ENCODE data around the gene TYW1.
"Not testable (repeated sequence)": the region's sequence is repeated elsewhere in the genome, so short reads cannot be mapped to it uniquely, and the experiment has no call there.

Gene TYW1

DNA sequence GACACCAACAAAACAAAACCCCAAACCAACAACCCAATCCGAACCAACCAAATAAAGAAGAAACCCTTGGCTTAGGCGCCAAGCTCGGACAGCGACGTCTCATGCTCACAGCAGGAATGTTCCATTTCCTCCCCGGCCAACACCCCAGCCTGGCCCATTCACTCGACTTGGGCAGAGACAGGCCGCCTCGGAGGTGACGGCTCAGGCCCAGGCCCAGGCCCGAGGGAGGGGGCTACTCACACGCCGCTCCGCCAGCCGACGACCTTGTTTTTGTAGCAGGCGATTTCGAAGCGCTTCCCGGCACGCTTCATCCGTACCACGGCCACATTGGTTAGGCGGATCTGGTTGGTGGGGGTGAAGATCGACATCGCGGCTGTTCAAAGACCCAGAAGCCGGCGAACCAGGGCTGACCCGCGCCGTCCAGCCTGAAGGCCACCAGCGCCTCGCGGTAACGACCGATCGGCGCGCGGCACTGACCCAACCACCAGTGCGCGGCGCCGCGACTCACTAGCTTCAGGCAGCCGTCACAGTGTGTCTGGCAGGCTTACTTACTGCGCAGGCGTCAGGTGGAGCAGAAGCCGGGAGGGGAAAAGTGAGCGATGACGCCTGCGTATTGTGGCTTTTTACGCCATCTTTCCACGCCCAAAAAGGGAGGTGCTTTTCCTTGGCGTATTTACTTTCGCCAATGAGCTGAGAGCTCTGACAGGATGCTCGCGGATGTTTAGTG, 1.4 kb upstream of the TYW1 start, which contains the start of gene SBDS:
Gene SBDS, minus strand, starts transcription at position 537 of the 727 bp plus-strand sequence. Its CDS starts 169 bp downstream, at position 368.
- DNase-seq: peak; percentile 70 to 99 (median 87)

DNA sequence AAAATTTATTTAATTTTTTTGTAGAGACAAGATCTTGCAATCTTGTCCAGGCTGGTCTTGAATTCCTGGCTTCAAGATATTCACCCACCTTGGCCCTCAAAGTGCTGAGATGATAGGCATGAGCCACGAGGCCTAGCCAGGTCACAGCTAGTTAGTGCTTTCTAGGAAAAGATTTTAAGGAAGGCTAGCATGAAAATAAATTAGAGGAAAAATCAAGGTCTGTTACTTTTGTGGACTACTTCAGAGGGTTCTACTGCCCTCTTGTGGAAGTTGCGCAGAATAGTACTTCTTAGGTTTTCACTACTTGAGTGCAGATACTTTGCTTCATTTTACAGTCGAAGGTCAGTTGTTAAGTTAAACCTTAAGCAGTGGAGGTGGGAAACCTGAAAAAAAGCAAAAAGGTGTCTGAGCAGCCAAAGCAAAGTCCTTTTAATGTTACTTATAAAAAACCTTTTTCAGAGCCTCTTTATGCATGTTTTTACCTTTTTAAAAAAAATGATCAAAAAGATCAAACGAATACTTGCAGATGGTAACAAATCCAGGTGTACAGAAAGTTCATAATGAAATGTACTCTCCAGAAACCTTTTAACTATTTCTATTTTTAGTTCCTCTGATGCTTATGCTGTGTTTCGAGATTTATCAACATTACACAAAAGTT, 4.1 kb downstream of the TYW1 start:
- DNase-seq: peak in 1 of 5 experiments; percentile 8

- DNase-seq: not testable (repeated sequence)
These were observed 7.5 kb downstream of the TYW1 start for GRCh38 chr7:67004145-67004544.

- no peak for DNase-seq
These were observed 10.3 kb downstream of the TYW1 start for GRCh38 chr7:67006965-67007364.

DNA sequence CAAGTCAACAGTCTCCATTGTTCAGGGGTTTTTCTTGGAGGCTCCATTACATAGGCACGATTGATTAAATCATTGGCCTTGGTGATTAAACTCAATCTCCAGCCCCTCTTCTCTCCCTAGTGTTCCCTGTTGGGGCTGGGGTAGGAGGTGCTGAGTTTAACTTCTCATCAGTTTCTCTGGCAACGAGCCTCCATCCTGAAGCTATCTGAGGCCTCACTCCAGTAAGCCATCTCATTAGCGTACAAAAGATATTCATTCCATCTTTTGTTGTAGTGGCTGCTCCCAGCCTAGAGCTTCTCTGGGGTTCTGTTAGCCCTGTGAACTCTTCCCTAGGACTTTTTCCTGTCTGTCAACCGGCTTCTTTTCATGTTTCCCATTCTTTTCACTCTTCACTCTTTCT, 11.6 kb downstream of the TYW1 start:
- DNase-seq: no peak

DNA sequence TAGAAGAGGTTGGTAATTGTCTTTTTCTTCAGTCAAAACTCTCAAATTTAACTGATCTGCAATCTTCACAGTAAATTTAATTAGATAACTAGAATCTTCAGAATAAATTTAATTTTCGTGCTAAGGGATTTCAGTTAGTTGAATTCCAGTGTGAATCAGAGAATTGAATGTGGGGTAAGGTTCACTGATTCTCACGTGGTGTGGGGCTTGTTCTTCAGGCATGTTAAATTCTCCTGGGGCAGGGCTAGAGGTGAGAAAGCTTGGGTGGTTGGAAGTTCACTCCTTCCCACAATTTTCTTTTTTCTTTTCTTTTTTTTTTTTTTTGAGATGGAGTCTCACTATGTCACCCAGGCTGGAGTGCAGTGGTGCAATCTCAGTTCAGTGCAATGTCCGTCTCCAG, 13.0 kb downstream of the TYW1 start:
- not testable (repeated sequence) for DNase-seq

DNA sequence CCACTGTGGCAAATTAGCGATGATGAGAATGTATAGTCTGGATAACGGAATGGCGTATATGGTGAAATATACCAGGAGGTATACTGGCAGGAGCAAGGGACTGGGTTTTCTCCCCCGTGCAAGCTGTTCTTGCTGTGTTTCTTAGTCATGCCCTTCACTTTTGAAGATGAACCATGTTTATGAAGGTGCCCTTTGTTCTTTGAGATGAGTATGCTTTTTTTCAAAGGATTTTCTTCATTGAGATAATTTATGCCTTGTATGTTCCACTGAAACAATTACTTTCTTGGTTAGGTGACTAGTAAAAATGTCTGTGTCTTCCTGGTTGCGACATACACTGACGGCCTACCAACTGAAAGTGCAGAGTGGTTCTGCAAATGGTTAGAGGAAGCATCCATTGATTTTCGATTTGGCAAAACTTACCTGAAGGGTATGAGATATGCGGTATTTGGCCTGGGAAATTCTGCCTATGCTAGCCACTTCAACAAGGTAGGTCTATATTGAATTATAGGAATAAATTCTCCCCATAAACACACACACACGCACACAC, 17.5 kb downstream of the TYW1 start:
- DNase-seq: not testable (repeated sequence)

DNA sequence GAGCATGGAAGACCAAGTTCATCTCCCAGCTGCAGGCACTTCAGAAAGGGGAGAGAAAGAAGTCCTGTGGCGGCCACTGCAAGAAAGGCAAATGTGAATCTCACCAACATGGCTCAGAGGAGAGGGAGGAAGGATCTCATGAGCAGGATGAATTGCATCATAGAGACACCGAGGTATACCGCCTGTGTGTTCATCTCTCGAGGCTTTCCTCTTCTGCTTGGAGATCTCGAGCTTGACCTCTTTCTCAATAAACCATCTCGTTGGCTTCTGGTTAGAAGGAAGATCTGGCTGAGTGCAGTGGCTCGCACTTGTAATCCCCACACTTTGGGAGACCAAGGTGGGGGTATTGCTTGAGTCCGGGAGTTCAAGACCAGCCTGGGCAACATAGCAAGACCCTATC, 21.3 kb downstream of the TYW1 start:
- DNase-seq: not testable (repeated sequence)

- peak in 1 of 5 experiments; percentile 13 for DNase-seq
These were observed 22.3 kb downstream of the TYW1 start for GRCh38 chr7:67018940-67019339.

GRCh38 chr7:67019562-67020390, 23.1 kb downstream of the TYW1 start:
- peak in 1 of 5 experiments; percentile 87 for DNase-seq

DNA sequence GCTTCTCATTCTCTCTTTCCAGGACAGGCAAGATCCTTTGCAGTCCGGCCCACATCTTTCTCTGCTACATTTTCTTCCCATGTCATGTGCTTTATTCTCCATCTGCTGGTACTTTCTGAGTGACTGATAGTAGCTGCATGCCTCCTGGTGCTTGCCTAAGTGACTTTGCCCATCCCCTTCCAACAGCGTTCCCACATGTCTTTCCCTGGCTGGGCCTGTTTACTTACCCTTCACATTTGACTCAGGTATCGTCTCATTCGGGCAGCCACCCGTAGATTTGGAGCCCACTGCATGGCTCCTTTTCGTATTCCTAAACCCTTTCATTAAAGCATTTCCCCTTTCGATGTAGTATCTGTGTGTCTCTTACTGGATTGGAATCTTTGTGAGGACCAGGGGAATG, 24.6 kb downstream of the TYW1 start:
- no peak for DNase-seq

DNA sequence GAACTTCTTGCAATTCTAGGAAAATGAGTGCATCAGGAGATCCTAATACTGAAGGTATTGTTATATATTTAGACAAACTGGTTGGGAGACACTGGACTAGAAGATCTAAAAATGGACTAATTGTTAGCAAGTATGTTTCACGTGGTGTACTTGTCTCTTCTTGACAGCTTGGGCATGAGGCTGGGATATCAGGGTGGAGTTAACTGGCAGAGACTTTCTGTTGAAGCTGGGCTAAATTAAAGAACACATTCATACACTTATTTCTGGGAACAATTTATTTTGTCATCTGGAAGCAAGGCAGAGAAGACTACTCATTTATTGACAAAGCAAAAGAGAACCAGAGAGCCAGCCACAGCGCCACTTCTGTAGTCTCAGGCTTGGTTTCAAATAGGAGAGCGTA, 25.9 kb downstream of the TYW1 start:
- DNase-seq: no peak

GRCh38 chr7:67025459-67025858, 28.8 kb downstream of the TYW1 start:
- DNase-seq: not testable (repeated sequence)

GRCh38 chr7:67031685-67032084, 35.1 kb downstream of the TYW1 start:
- not testable (repeated sequence) for DNase-seq

GRCh38 chr7:67033251-67033650, 36.6 kb downstream of the TYW1 start:
- no peak for DNase-seq

DNA sequence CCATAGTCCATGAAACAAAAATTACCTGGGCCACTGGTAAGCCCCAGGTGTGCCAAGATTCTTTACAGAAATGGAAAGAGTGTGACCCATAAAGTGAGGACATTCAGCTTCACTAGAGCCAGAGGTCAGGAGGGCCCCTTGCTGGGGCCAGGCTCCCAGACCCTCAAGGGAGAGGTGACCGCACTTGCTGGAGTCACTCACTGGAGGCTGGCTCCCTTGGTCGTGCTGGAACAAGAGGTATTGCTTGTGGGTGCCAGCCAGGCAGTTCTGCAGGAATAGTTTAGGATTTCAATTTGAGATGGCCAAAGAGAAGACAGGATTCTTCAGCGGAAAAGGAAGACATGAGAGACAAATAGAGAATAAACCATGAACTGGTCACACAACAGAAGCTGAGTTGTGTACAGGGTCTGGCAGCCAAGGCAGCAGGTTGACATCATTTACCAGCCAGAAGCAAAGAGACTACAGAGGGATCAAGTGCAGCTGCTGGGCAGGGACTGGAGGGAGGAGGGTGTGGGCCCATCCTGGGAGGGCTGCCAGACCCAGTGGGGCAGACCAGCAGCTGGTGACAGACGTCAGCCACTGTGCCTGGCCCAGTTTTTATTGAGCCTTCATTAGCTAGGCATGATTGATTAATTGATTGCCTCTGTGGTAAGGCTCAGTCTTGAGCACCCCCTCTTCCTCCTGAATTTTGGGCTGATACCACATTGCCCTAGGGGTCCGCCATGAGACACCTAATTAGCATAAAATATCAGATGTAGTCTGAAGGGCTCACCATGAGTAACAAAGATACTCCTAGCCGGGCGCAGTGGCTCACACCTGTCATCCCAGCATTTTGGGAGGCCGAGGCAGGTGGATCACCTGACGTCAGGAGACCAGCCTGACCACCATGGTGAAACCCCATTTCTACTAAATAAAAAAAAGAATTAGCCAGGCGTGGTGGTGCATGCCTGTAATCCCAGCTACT, 40.1 kb downstream of the TYW1 start:
- DNase-seq: not testable (repeated sequence)

DNA sequence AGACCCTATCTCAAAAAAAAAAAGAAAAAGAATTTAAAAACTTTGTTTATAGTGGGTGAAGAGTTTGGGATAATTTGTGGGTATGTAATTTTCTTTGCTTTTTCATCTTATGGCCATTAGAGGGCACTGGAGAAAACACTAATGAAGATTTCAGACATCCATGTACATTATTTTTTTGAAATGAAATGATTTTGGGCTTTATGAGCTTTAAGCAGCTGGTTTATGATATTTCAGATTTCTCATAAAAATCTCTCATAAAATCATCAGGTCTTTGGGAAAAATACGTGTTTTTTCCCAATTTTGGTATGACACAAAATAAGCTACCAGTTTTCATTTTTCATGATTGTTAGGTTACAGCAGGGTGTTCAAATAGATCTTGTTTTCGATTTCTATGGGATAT, 44.2 kb downstream of the TYW1 start:
- DNase-seq: not testable (repeated sequence)

DNA sequence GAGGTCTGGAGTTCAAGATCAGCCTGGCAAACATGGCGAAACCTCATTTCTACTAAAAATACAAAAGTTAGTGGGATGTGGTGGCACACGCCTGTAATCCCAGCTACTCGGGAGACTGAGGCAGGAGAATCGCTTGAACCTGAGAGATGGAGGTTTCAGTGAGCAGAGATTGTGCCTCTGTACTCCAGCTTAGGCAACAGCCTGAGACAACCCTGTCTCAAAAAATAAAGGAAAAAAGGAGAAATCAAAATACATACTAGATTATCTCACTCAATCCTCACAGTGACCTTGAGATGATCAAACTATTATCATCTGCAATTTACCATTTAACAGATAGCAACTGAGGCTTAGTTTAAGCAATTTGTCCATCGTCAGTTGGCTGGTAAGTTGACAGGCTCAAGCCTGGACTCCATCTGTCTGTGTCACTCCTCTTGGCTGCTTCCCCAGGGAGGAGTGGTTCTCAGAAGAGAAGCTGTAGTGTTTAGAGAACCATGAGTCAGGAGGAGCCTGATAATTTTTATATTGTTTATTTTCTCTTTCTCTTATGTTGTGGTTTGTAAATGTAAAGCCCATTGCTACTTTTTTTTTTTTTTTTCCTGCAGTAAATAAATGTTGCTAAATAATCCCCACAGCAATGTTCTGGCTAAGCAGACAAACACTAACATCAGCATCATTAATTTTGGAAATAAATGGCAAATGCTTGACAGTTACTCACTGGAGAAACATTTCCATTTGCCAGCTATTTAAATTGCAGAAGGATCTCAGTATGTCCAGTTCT, 46.3 kb downstream of the TYW1 start:
- not testable (repeated sequence) for DNase-seq

DNA sequence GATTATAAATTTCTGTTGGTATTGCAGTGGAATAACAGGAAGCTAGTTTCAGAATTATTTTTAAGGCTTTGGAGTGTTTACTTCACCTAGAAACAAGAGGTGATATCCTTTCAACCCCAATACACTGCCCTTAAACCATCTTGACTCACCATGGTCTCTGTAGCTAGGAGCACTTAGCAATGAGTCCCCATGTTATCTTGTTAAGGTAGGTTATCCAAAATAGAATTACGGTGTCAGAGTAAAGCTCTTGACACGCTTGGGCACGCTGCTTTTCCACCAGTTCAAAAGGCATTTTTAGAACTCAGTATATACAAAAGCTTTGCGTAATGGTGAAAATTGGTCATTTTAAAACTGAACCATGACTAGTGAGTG, 46.9 kb downstream of the TYW1 start:
- not testable (repeated sequence) for DNase-seq

DNA sequence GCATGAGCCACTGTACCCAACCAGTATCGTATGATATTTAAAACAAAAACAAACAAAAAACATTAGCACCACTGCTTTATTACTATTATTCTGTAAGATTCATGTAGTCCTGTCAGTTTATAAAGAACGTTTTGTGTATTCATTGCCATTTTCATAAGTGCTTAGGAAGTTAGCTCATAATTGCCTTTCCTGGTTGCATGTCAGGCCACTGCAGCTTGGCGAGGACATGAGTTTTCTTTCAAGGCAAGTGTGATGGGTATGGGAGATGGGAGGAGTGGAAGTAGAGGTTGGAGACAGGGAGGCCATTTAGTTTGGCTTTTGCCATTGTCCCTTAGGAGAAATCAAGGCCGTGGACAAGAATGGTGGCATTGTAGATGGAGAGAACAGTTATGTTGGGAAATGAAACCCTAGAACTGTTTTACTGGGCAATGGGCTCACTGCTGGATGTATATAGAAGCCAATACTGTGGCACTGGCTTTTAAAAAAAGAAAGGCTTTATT, 48.9 kb downstream of the TYW1 start:
- DNase-seq: no peak

- DNase-seq: not testable (repeated sequence)
These were observed 50.2 kb downstream of the TYW1 start for GRCh38 chr7:67046819-67047218.
